Left renal cortex interstitium (tissue), 4 donors: Measurements from ENCODE around the gene ZNF688. TPM values are rescaled to one million over a fixed set of nuclear protein-coding genes. Genes with fewer than 3 reads are reported as not detected.

ENCODE experiments used
- DNase-seq, 4 donors: peaks; one replicate each; pipeline ENCODE4 v3.0.0-alpha.2; 2013; ENCODE audit warnings: low read depth in 4 of 4, low spot score in 2 of 4, missing footprints in 1 of 4
- polyA plus RNA-seq, 4 donors: library from polyadenylated mRNA; unstranded; fragments of 120-200 nt; gene quantifications; one replicate each; pipeline ENCODE4 v1.2.1, GENCODE V29; 2013; ENCODE audit not compliant: insufficient read length in 4 of 4

ZNF688 gene
- polyA plus RNA-seq, 4 donors, result 11.3 to 18.5 (median 15.8) TPM

GRCh38 chr16:30521873-30522641, 49.5 kb downstream of the ZNF688 start:
- no peak for DNase-seq

GRCh38 chr16:30521476-30521872, 50.0 kb downstream of the ZNF688 start:
- DNase-seq, result no peak

Other genes with a start within 250 kb of the ZNF688 start
- 10 to 100 TPM; 55.4 to 65.2 (median 61.0) TPM for gene CD2BP2, start 216.4 kb downstream of the ZNF688 start, polyA plus RNA-seq
- gene TBC1D10B, start 201.2 kb downstream of the ZNF688 start, polyA plus RNA-seq, result 10 to 100 TPM; 28.5 to 46.7 (median 39.8) TPM
- 1 to 10 TPM in 1 of 4 donors, under 1 TPM in 3; 0.51 to 1.6 (median 0.62) TPM for gene MYL11, start 196.9 kb downstream of the ZNF688 start, polyA plus RNA-seq
- 1 to 10 TPM; 1.5 to 3.6 (median 2.8) TPM for gene SEPTIN1, start 189.2 kb downstream of the ZNF688 start, polyA plus RNA-seq
- gene ZNF48, start 176.3 kb downstream of the ZNF688 start, polyA plus RNA-seq, result 10 to 100 TPM; 11.7 to 17.5 (median 13.7) TPM
- gene ZNF771, start 164.1 kb downstream of the ZNF688 start, polyA plus RNA-seq, result 10 to 100 TPM in 1 of 4 donors, 1 to 10 TPM in 3; 5.5 to 12.5 (median 6.9) TPM
- 10 to 100 TPM; 44.1 to 64.1 (median 48.8) TPM for gene DCTPP1, start 141.7 kb downstream of the ZNF688 start, polyA plus RNA-seq
- 100 to 1,000 TPM in 1 of 4 donors, 10 to 100 TPM in 3; 84.0 to 104 (median 94.8) TPM for gene SEPHS2, start 125.8 kb downstream of the ZNF688 start, polyA plus RNA-seq
- gene ITGAL, start 99.0 kb downstream of the ZNF688 start, polyA plus RNA-seq, result 1 to 10 TPM; 1.0 to 3.5 (median 1.7) TPM
- gene ZNF768, start 45.1 kb downstream of the ZNF688 start, polyA plus RNA-seq, result 10 to 100 TPM; 47.3 to 73.7 (median 63.8) TPM
- 10 to 100 TPM in 3 of 4 donors, 1 to 10 TPM in 1; 9.1 to 12.3 (median 11.3) TPM for gene ZNF747, start 36.9 kb downstream of the ZNF688 start, polyA plus RNA-seq
- gene ZNF764, start 13.3 kb downstream of the ZNF688 start, polyA plus RNA-seq, result 10 to 100 TPM in 3 of 4 donors, 1 to 10 TPM in 1; 9.4 to 18.6 (median 15.0) TPM
- gene ZNF785, start 14.0 kb upstream of the ZNF688 start, polyA plus RNA-seq, result 10 to 100 TPM; 17.5 to 36.5 (median 27.8) TPM
- gene ZNF689, start 38.7 kb upstream of the ZNF688 start, polyA plus RNA-seq, result 10 to 100 TPM; 12.8 to 16.0 (median 14.4) TPM
- 10 to 100 TPM; 38.2 to 54.8 (median 46.0) TPM for gene PRR14, start 79.2 kb upstream of the ZNF688 start, polyA plus RNA-seq
- 10 to 100 TPM; 39.7 to 97.0 (median 67.1) TPM for gene FBRS, start 86.7 kb upstream of the ZNF688 start, polyA plus RNA-seq
- gene SRCAP, start 127.5 kb upstream of the ZNF688 start, polyA plus RNA-seq, result 10 to 100 TPM; 23.0 to 62.5 (median 37.3) TPM
- 10 to 100 TPM; 22.9 to 44.4 (median 33.9) TPM for gene PHKG2, start 176.7 kb upstream of the ZNF688 start, polyA plus RNA-seq
- gene CFAP119, start 190.3 kb upstream of the ZNF688 start, polyA plus RNA-seq, result 10 to 100 TPM in 2 of 4 donors, 1 to 10 TPM in 2; 7.8 to 12.1 (median 10.2) TPM
- 100 to 1,000 TPM; 112 to 130 (median 120) TPM for gene RNF40, start 190.6 kb upstream of the ZNF688 start, polyA plus RNA-seq
- 10 to 100 TPM; 25.7 to 29.5 (median 27.2) TPM for gene ZNF629, start 215.5 kb upstream of the ZNF688 start, polyA plus RNA-seq